ENCODE data around the gene RPL3. TPM values are rescaled to one million over a fixed set of nuclear protein-coding genes. Genes with fewer than 3 reads are reported as not detected.
"Not testable (repeated sequence)": the region's sequence is repeated elsewhere in the genome, so short reads cannot be mapped to it uniquely, and the experiment has no call there.

RPL3 gene
- total RNA-seq, 2 donors from 2014 or later = 2,218 to 2,701 TPM

GRCh38 chr22:39359659-39360195 is 40.3 kb upstream of the RPL3 start:
- peaks cover 11% of the 10 kb centered on the region for H3K36me3 Mint-ChIP-seq (ENCODE audit: low read depth)
- H3K4me1 Mint-ChIP-seq = peaks cover 38% of the 10 kb centered on the region

GRCh38 chr22:39358197-39358596 is 38.8 kb upstream of the RPL3 start:
- H3K9me3 Mint-ChIP-seq; H3K27ac ChIP-seq (ENCODE audit: low read depth, low read length); H3K9ac ChIP-seq (ENCODE audit: extremely low read depth, low read length, poor library complexity, severe bottlenecking); H3K27me3 Mint-ChIP-seq (ENCODE audit: insufficient read depth); H3K4me3 Mint-ChIP-seq; H3K27ac Mint-ChIP-seq; H3K27me3 ChIP-seq (ENCODE audit: control insufficient read depth, insufficient read depth, low read length, poor library complexity, severe bottlenecking); DNase-seq; H3K4me3 ChIP-seq (ENCODE audit: low read length); H3K36me3 ChIP-seq (ENCODE audit: control insufficient read depth, insufficient read depth, low read length); H3K9me3 ChIP-seq (ENCODE audit: control insufficient read depth, low read length): not testable (repeated sequence)
- peaks cover 25% of the 10 kb centered on the region for H3K4me1 Mint-ChIP-seq
- peaks cover 11% of the 10 kb centered on the region for H3K36me3 Mint-ChIP-seq (ENCODE audit: low read depth)
- WGBS, 2 experiments (ENCODE audit: insufficient coverage in 1 of 2, insufficient read length in 1 of 2) = 91 to 95% methylated on average over 13 to 14 of the region's 17 CpGs
- H3K4me1 ChIP-seq (ENCODE audit: control insufficient read depth, insufficient read depth, low read length) = peaks cover 19% of the 10 kb centered on the region

More at GRCh38 chr22:39359659-39360195, 40.3 kb upstream of the RPL3 start:
- H3K27ac ChIP-seq (ENCODE audit: low read depth, low read length) = no peak overlapping the region
- Mint-ChIP-seq H3K9me3 (no peaks in the 10 kb centered on the region), H3K27ac (peak overlapping the region; percentile 33), H3K4me3 (no peak overlapping the region), H3K27me3 (ENCODE audit: insufficient read depth) (peaks cover 1% of the 10 kb centered on the region)
- H3K27me3 ChIP-seq (ENCODE audit: control insufficient read depth, insufficient read depth, low read length, poor library complexity, severe bottlenecking) = no peaks in the 10 kb centered on the region
- WGBS, 2 experiments (ENCODE audit: insufficient coverage in 1 of 2, insufficient read length in 1 of 2) = 94 to 95% methylated on average over 5 to 9 of the region's 9 CpGs
- peak; percentile 58 for DNase-seq
- H3K36me3 ChIP-seq (ENCODE audit: control insufficient read depth, insufficient read depth, low read length) = no peaks in the 10 kb centered on the region
- no peak overlapping the region for H3K9ac ChIP-seq (ENCODE audit: extremely low read depth, low read length, poor library complexity, severe bottlenecking)
- TF ChIP-seq CTCF (conservative IDR thresholded peaks at IDR 0.05) = no peak
- H3K4me1 ChIP-seq (ENCODE audit: control insufficient read depth, insufficient read depth, low read length) = peaks cover 28% of the 10 kb centered on the region
- no peak overlapping the region for H3K4me3 ChIP-seq (ENCODE audit: low read length)
- no peaks in the 10 kb centered on the region for H3K9me3 ChIP-seq (ENCODE audit: control insufficient read depth, low read length)

- Mint-ChIP-seq H3K36me3 (ENCODE audit: low read depth) (peaks cover 11% of the 10 kb centered on the region), H3K4me1 (peaks cover 17% of the 10 kb centered on the region)
- WGBS, 2 experiments (ENCODE audit: insufficient coverage in 1 of 2, insufficient read length in 1 of 2) = 77 to 93% methylated on average over 4 to 51 of the region's 53 CpGs
- H3K4me3 ChIP-seq (ENCODE audit: low read length); H3K27me3 Mint-ChIP-seq (ENCODE audit: insufficient read depth); H3K27me3 ChIP-seq (ENCODE audit: control insufficient read depth, insufficient read depth, low read length, poor library complexity, severe bottlenecking); H3K9me3 Mint-ChIP-seq; H3K4me3 Mint-ChIP-seq; H3K27ac Mint-ChIP-seq; H3K9me3 ChIP-seq (ENCODE audit: control insufficient read depth, low read length); H3K9ac ChIP-seq (ENCODE audit: extremely low read depth, low read length, poor library complexity, severe bottlenecking); DNase-seq; H3K36me3 ChIP-seq (ENCODE audit: control insufficient read depth, insufficient read depth, low read length); H3K27ac ChIP-seq (ENCODE audit: low read depth, low read length): not testable (repeated sequence)
- peaks cover 11% of the 10 kb centered on the region for H3K4me1 ChIP-seq (ENCODE audit: control insufficient read depth, insufficient read depth, low read length)
These were observed 38.0 kb upstream of the RPL3 start for GRCh38 chr22:39357110-39358108.

- Histone ChIP-seq H3K27ac (ENCODE audit: low read depth, low read length) (no peak overlapping the region), H3K36me3 (ENCODE audit: control insufficient read depth, insufficient read depth, low read length) (no peaks in the 10 kb centered on the region), H3K4me3 (ENCODE audit: low read length) (no peak overlapping the region), H3K9me3 (ENCODE audit: control insufficient read depth, low read length) (no peaks in the 10 kb centered on the region), H3K27me3 (ENCODE audit: control insufficient read depth, insufficient read depth, low read length, poor library complexity, severe bottlenecking) (no peaks in the 10 kb centered on the region), H3K9ac (ENCODE audit: extremely low read depth, low read length, poor library complexity, severe bottlenecking) (no peak overlapping the region), H3K4me1 (ENCODE audit: control insufficient read depth, insufficient read depth, low read length) (peaks cover 3% of the 10 kb centered on the region)
- Mint-ChIP-seq H3K27ac (no peak overlapping the region), H3K27me3 (ENCODE audit: insufficient read depth) (peaks cover 1% of the 10 kb centered on the region), H3K4me3 (no peak overlapping the region), H3K9me3 (no peaks in the 10 kb centered on the region), H3K36me3 (ENCODE audit: low read depth) (peaks cover 11% of the 10 kb centered on the region), H3K4me1 (peaks cover 24% of the 10 kb centered on the region)
- no peak for DNase-seq
- no peak for TF ChIP-seq CTCF (conservative IDR thresholded peaks at IDR 0.05)
- WGBS, 2 experiments (ENCODE audit: insufficient coverage in 1 of 2, insufficient read length in 1 of 2) = 88 to 93% methylated on average over 4 to 5 of the region's 5 CpGs
These were observed 37.0 kb upstream of the RPL3 start for GRCh38 chr22:39356464-39356863.

- not testable (repeated sequence) for H3K9me3 ChIP-seq (ENCODE audit: control insufficient read depth, low read length); DNase-seq; H3K36me3 ChIP-seq (ENCODE audit: control insufficient read depth, insufficient read depth, low read length); H3K27me3 ChIP-seq (ENCODE audit: control insufficient read depth, insufficient read depth, low read length, poor library complexity, severe bottlenecking); H3K9me3 Mint-ChIP-seq; H3K27ac Mint-ChIP-seq; H3K4me3 Mint-ChIP-seq; H3K27me3 Mint-ChIP-seq (ENCODE audit: insufficient read depth); H3K4me3 ChIP-seq (ENCODE audit: low read length); H3K9ac ChIP-seq (ENCODE audit: extremely low read depth, low read length, poor library complexity, severe bottlenecking); H3K27ac ChIP-seq (ENCODE audit: low read depth, low read length); H3K4me1 ChIP-seq (ENCODE audit: control insufficient read depth, insufficient read depth, low read length)
- peaks cover 11% of the 10 kb centered on the region for H3K36me3 Mint-ChIP-seq (ENCODE audit: low read depth)
- peaks cover 23% of the 10 kb centered on the region for H3K4me1 Mint-ChIP-seq
- WGBS, 2 experiments (ENCODE audit: insufficient coverage in 1 of 2, insufficient read length in 1 of 2) = 94 to 100% methylated on average over 9 to 14 of the region's 14 CpGs
These were observed 36.4 kb upstream of the RPL3 start for GRCh38 chr22:39355805-39356204.

Measured in endodermal cell (in vitro differentiated cells).